Fibroblast of skin of scalp (primary cell): Measurements from ENCODE around the gene MX1.

ENCODE experiments used
- DNase-seq: peaks from one replicate; pipeline ENCODE4 v3.0.0-alpha.2; 2013

Gene MX1

DNA sequence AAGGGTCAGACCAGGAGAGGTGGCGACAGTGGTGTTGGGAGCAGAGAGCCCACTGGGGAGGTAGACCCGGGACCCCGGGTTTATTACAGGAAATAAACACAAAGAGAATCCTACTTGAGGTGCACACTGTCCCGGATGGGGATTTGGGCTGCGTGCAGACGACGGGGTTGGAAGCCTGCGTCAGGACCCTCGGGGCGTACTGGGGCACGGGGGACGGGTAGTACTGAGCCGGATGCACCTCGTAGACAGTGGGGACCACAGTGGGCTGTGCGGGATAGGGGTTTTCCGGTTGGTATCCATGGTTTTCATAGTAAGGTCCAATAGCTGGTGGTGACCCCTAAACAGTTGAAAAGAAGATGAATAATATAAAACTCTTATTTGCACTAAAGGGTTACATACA, 68.2 kb downstream of the MX1 start:
- DNase-seq = no peak

- no peak for DNase-seq
These were observed 71.0 kb downstream of the MX1 start for GRCh38 chr21:41497008-41497407.

GRCh38 chr21:41497788-41498187, 71.7 kb downstream of the MX1 start:
- DNase-seq = no peak

DNA sequence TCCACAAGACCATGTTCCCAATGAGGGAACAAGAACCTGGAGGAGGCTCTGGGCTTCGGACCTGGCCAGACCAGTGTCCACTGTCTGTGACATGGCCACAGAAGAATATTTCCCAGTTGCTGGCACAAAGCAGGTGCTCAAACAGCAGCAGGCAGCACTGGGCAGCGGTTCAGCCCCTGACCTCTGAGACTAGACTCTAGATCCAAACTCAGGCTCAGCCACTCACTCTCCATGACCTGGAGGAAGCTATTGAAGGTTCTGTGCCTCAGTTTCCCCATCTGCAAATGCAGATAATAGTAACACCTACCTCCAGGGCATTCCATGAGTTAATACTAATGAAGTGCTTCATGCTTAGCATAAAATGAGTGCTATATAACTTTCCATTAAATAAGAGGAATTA, 73.9 kb downstream of the MX1 start:
- no peak for DNase-seq

DNA sequence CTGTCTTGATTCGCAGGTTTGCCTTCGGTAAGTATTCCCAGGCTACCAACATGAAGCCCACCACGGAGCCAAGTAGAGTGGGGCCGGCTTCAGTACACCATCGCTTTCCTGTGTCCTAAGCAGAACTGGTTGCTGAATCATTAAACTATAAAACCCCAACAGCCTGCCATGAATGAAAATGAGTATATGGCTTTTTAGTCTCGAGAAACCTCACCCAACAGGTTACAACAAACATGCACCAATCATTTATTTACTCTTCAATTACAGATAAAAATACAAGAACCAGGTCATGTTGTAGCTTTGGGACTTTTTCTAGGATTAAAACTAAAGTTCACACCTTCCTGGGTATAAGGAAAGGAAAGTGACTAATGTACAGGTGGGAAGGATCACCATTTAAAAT, 74.3 kb downstream of the MX1 start:
- DNase-seq = no peak

- DNase-seq = no peak
These were observed 74.9 kb downstream of the MX1 start for GRCh38 chr21:41500931-41501381.

DNA sequence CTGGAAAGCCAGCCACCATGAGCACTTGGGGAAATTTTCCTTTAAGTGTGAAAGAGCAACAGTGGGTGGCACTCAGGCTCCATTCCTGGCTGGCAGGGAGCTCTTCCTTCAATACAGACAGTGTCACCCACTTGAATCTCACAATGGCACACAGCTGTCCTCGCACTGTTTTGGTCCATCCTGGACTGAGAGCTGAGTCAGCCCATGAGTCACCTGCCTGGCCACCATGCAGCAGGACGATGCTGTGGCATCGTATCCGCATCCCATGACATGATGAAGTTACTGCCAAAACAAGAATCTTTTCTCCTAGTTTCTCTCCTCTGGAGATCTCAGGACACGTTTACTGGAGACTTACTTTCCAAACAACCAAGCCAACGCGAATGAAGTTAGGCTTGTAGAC, 75.9 kb downstream of the MX1 start:
- DNase-seq = no peak

DNA sequence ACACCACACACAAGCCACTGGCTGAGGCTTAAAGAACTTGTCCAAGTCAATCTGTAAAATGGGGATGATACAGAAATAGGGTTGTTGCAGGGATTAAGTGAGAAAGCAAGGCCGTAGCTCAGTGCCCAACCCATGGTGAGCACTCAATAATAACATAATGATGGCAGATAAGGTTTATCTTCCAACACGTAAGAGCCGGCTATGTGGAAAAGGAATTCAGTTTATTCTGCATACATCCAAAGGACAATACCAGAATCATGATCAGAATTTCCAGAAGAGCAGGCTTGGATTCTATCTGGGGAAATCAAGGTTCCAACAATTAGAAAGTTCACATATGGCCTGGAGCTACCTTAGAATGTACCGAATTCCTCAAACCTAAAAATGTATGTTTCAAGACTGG, 77.3 kb downstream of the MX1 start:
- DNase-seq = no peak

DNA sequence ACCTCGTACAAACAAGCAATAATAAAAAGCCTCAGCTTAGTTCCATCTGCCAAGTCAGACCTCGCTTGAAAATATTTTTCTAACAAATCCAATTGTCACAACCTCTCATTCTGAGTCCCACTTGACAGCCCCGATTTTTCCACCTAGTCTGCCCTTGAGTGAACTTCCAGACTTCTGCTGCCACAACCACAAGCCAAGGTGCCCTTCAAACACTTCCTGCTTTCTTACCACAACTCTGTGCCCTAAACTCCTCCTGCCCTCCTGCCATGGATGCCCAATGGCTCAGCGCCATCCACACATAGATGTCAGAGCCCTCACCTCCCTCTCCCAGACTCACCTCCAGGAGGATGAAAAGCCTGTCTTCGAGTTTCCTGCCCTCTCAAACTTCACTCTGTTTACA, 78.0 kb downstream of the MX1 start:
- DNase-seq = no peak

DNA sequence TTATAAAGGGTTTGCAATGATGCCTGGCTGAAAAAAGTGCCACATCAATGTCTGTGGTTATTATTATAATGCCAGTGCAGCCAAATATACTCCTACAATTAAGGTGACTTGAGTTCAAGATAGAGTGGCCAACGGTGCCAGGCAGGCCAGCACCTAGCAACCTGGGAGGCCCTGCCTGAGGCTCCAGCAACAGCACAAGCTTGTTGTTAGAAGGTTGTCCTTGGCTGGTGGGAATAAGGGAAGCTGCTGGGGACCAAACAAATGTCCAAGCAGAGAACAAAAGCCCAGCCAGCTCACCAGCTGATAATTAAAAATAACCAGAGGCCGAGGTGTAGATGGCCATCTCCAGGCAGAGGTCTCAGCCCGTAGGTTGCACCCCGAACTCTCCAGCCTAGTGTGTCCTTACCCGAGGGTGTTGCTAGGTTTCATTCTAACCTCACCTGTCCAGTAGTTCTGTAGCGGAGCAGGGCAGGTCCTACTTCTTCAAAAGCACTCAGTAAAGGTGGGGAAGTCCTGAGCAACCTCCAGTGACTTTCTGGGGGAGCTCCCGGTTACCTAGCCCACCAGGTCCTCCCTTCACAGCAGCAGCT, 80.1 kb downstream of the MX1 start:
- DNase-seq = no peak

- no peak for DNase-seq
These were observed 80.8 kb downstream of the MX1 start for GRCh38 chr21:41506611-41507520.

GRCh38 chr21:41507521-41508414, 81.7 kb downstream of the MX1 start, which contains the start of gene TMPRSS2:
Gene TMPRSS2, minus strand, starts transcription at chr21:41508158. Its CDS starts 10,025 bp downstream, at chr21:41498133.
- no peak for DNase-seq

GRCh38 chr21:41508415-41509144, 82.5 kb downstream of the MX1 start:
- no peak for DNase-seq
